GM12891 (cell line): ENCODE data around the gene RPS6KA6.

Source experiments
- POLR2A ChIP-seq: IDR thresholded peaks from 2 replicates; pipeline ENCODE4 v1.6.1; 2011; ENCODE audit warnings: low read depth, low read length, control low read depth
- POU2F2 ChIP-seq: IDR thresholded peaks from 2 replicates; pipeline ENCODE4 v1.6.1; 2011; ENCODE audit warnings: low read depth, mild to moderate bottlenecking, control low read depth, low read length, moderate library complexity

DNA sequence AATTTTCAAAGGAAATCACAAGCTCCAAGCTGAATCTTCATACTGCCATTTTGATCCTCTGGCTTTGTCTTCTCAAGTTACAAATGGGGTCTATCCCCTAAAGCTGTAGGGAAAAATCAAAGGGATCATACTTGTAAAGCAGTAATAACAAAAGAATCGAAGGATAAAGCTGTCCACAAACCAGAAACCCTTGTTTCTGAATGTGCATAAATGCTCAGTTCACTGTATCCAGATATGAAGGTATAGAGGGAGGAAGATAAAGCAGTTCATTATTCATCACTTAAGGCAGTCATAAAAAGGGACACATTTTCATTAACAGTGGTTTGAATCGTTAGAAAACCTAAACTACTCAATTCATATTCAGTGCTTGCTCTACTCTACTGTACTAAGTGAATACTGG, 33.2 kb upstream of the RPS6KA6 start:
- no peak for TF ChIP-seq POLR2A
- no peak for TF ChIP-seq POU2F2
